ENCODE data around the gene STK25.

The STK25 gene

GRCh38 chr2:241508240-241509154 is at the start of gene STK25:
Gene STK25 (minus strand): TSS chr2:241508584. CDS start chr2:241508035, 549 bp downstream.
- DNase-seq, result peak; percentile 98

DNA sequence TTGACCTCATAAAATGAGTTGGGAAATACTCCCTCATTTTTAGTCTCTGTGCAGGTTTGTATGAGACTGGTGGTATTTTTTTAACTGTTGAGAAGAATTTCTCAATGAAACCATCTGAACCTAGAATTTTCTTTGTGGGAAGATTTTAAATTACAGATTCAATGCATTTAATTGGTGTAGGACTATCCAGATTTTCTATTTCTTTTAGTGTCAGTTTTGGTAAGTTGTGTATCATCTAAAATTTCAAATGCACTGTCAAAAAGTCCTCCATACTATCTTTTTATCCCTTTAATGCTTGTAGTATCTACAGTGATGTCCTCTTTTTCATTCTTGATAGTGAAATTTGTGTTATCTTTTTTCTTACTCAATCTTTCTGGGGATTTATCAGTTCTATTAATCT is 48.4 kb upstream of the STK25 start:
- DNase-seq, result no peak

DNA sequence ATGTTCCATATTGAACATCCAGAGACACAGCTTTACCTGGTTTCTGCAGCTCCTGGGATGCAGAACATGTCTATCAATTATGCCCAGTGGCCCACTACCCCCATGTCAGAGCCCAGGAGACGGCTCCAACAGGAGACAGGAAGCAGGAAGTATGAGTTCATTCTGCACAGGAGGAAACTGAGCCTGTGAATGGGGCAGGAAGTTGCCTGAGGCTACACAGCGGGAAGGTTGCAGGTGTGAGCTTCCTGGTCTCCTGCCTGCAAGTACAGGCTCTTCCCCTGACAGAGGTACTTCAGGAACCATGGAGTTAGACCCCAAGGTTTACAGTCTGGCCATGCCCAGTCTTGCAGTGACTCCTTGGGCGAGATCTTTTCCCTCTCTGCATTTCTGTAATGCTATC is 47.3 kb upstream of the STK25 start:
- peak; percentile 69 for DNase-seq

DNA sequence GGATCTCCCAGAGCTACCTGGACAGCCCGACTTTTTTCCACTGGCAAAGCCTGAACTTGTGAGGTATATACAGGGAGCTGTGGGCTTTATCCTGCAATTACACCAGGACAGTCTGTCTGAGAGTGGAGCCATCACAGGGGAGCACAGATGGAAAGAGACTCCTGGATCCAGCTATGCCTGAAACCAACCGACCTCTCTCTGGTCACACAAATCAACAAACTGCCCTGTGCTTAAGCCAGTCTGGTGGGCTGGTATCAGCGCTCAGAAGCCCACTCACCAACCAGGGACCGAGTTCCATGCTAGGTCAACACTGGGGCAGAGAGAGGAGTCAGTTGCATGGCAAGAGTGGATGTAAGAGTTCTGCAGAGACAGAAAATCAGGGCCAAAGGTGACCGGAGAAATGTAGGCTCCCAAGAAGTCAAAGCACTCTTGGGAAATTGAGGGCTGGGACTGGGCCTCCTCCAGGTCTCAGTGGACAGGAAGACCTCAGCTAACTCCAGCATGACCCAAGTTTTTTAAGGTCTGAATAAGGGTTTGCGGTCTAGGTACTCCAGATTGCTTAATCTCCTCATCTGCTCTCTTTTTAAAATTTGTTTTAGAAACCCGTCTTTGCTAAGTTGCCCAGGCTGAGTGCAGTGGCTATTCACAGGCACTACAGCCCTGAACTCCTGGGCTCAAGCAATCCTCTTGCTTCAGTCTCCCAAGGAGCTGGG is 46.4 kb upstream of the STK25 start:
- DNase-seq, result no peak

DNA sequence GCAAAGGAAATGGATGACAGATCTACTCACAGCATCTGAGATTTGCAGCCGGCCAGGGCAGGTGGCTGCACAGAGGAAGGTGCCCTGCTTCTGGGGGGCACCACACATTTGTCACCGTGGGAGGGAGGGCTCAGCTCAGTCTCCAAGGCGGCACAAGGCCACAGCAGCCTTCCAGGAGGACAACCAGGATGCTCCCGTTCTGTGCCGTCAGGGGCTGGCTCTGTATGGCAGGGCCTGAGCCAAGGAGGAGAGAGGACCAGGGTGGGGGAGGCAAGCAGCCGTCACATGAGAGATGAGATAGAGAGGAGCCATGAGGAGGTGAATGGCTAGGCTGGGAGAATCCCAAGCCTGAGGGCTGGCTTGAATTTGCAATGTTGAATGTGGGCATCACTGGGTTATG is 45.6 kb upstream of the STK25 start:
- no peak for DNase-seq

DNA sequence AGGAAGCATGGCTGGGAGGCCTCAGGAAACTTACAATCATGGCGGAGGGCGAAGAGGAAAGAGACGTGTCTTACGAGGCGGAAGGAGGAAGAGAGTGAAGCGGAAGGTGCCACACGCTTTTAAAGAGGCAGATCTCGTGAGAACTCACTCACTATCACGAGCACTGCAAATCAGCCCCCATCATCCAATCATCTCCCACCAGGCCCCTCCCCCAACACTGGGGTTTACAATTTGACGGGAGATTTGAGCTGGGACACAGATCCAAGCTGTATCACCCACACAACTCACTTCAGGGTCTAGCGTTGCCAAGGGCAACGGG is 45.1 kb upstream of the STK25 start:
- DNase-seq, result no peak

DNA sequence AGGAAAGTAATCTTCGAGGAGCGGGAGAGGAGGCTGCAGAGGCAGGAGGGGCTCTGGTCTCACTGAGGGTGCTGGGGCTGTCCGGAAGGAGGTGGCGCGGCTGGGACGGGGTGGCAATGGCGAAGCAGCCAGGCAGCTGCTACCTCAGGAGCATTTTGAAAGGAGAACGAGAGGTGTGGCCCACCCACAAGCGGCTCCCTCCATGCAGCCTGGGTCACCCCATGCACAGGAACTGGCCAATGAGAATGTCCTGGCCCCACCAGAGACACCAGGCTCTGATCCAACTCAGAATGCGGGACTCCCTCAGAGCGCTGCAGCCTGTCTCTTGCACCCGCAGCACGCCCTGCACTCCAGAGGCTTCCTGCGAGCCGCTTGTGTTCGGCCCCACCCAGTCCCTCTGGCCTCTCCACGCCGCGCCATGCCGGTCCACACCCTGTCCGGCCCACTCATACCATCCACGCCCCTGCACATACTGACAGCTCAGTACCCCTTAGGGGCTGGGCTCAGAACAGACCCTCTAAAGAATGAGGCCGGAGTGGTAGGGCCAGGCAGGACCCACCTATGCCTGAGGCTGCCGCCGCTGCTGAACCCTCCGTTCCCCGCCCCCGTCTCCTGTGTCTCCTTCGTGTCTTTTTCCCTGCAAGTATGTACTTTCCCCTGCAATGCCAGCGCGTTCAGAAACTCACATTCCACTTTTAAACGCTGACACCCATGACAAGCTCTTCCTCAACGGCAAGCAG is 43.8 kb upstream of the STK25 start:
- DNase-seq, result no peak

DNA sequence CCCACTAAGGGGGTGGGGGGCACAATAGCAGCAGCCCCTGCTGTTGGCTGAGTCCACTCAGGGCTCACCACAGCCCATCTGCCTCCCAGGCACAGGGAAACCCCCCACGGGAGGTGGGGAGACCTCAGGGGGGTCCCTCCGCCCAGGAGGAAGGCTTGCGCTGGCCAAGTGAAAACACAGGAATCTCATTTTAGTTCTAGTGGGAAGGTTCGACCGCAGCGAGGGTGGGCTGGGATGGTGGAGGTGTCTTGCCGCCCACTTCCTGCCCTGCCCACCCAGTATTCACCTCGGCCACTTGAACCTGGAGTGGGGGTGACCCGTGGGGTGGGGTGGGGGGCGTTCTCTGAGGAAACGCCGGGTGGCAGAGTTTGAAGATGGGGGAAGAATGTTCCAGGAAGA is 43.2 kb upstream of the STK25 start:
- DNase-seq, result no peak

DNA sequence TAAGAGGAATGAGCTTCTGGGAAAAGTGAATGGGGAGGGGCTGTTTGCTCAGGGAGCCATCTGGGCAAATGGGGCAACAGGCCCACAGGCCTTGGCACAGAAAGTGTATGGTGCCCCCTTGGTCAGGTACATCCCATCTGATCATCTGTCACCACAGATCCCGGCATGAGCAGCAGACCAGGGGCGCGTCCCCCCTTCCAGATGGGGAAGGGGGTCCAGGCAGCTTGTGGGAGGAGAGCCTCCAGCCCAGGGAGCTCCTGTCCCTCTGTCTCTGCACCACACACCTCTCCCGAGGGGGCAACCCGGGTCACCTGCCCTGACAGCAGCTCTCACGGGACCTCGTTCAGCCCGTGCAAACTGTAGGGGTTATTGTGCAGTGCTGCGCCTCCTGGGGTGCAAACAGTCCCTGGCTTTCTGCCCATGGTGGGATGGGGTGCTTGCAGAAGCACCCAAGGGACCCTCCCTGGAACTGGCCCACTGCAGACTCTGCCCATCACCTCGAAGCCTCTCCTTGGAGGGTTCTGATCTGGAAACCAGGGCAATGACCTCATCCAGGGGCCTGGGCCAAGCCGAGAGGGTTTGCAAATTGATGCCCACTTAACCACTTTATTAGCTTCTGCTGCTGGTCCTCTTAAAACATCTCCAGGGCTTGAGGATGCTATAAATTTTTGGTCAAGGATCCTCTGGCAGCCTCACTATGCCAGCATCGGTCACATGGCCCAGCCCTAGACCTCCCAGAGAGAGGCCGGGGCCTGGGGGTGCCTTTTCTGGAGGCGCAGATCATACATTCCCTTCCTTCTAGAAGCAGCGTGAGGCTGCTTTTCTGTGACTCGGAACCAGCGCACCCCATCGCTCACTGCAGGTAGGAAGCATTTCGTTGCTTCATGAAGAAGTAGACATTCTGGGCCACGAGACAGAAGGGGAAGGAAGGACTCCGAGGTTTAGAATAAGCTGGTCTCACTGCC is 42.5 kb upstream of the STK25 start:
- peak; percentile 44 for DNase-seq

DNA sequence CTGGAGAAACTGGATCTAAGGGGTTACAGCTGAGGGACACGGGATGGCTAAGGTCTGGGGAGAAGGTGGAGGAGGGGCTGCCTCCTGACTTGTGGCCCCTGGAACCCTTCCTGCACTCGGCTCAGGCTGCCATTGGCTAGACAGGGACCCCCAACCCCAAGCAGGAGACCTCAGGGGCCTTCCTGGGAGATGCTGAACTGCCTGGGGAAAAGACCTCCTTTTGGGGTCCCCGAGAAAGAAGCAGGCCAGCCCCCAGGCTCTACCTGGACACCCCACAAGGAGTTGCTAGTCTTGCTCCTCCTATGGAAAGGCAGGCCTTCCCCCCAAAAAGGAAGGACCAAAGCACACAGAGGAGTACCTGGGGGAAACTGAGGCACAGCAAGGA is 40.1 kb upstream of the STK25 start:
- no peak for DNase-seq

- no peak for DNase-seq
These were observed 39.5 kb upstream of the STK25 start for GRCh38 chr2:241547781-241548450.

- peak; percentile 16 for DNase-seq
These were observed 38.6 kb upstream of the STK25 start for GRCh38 chr2:241546771-241547498.

DNA sequence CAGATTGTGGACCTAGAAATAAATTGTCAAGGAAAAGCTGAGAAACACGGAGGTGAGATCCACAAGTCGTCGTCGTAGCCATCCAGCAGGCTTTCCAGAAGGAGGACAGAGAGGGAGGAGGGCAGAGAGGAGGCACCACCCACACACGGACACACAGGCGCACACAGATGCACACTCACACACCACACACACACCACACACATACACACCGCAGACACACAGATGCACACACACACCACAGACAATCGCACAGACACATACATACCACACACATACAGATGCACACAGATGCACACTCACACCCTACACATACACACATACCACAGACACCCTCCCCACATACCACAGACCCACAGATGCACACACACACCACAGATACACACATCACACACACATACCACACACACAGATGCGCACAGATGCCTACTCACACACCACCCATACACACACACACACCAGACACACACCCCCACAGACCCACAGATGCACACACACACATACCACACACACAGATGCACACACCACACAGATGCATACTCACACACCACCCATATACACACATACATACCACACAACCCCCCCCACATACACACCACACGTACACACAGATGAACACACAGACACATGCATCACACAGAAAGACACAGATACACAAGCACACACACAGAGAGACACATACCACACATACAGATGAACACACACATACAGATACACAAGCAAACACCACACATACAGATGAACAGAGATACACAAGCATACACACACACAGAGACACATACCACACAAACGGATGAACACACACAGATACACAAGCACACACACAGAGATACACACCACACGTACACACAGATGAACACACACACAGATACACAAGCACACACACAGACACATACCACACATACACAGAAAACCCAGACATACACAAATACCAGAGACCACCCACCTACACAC is 37.4 kb upstream of the STK25 start:
- no peak for DNase-seq

DNA sequence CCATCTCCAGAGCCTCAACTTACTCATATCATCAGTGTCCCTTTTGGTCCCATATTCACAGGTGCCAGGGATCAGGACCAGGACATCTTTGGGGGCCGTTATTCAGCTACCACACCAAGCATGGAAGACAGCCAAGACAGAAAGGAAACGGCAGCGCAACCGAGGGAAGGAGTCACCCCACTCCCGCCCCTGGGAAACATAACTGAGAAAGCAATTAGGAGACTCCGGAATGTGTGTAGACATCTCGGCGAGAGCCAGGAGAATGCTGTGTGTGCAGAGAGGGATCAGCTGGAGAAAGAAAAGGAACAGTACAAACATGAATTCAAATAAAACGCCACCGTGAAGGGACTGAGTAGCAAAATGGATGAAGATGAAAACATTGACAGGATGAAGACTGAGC is 36.7 kb upstream of the STK25 start:
- peak; percentile 3 for DNase-seq

- no peak for DNase-seq
These were observed 33.9 kb upstream of the STK25 start for GRCh38 chr2:241542278-241542605.

DNA sequence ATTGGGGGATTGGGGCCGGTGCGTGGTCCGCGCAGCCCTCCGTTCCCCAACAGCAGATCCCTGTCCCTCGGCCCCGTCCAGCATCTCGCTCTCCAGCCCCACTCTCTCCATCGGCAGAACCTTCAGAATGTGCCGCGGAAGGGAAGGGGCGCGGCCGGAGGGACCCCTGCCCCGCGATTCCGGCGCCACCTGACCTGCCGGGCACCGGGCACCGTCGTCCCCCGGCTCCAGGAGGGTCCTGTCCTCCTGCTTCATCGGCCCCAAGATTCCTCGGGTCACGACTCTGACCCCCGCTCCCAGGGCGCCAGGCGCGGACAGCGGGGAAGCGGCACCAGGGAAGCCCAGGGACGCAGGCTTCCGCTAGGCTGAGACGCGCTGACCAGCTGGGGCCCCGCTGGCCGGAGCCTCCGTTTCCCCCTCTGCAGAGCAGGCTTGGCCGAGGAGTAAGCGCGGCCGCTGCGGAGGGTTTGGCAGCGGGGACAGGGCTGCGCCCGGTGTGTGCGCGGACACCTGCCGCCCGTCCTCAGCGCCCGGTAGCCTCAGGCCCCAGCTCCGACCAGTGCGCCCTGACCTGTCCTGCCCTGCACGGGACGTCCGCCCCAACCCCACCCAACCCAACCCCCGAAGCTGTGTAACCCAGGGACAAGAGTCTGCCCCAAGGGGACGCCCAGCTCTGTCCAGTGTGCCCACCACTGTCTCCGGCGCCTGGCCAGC is 33.3 kb upstream of the STK25 start:
- DNase-seq, result no peak

- peak; percentile 67 for DNase-seq
These were observed 32.6 kb upstream of the STK25 start for GRCh38 chr2:241540771-241541561.

DNA sequence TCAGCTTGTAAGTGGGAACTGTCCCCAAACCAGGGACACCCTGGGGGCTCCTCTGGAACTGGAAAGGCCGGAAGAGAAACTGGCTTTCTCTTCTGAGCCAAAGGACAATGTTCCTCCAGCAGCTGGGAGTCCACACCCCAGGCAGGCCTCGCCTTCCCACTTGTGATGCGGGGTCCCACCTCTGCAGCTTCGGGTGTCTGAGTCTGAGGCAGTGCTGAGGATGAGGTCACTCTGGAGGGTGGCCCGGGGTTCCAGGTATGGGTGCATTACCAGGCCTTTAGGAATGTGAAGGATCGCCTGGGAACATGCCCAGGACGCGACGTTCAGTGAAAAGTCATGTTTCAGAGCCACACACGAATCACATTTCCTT is 32.0 kb upstream of the STK25 start:
- DNase-seq, result no peak
